HepG2 (cell line): ENCODE measurements around the gene PTPN3. TPM values are rescaled to one million over a fixed set of nuclear protein-coding genes. Genes with fewer than 3 reads are reported as not detected.

ENCODE experiments used
- DDIT3 ChIP-seq: sonication (generic); formaldehyde crosslinking; IDR thresholded peaks from 2 replicates; pipeline ENCODE4 v1.4.0; 2020; ENCODE audit warnings: mild to moderate bottlenecking, missing genetic modification reagents
- DMTF1 ChIP-seq: sonication (generic); formaldehyde crosslinking; IDR thresholded peaks from 2 replicates; pipeline ENCODE4 v1.4.0; 2020; ENCODE audit warnings: mild to moderate bottlenecking, missing genetic modification reagents
- LCORL ChIP-seq, 2 experiments: fragments of 450-650 bp in 1 of 2; sonication (generic) in 1 of 2; formaldehyde crosslinking in 1 of 2; IDR thresholded peaks; 2 replicates each; pipeline versions ENCODE4 v1.5.0 to v1.6.1; 2017 to 2020; ENCODE audit warnings: antibody characterized with exemption in 1 of 2, missing genetic modification reagents in 1 of 2
- MED1 ChIP-seq: sonication (generic); formaldehyde crosslinking; IDR thresholded peaks from 2 replicates; pipeline ENCODE4 v1.4.0; 2020; ENCODE audit warnings: missing genetic modification reagents
- MTF2 ChIP-seq: sonication (generic); formaldehyde crosslinking; IDR thresholded peaks from 2 replicates; pipeline ENCODE4 v1.5.0; 2020; ENCODE audit warnings: missing genetic modification reagents, borderline replicate concordance
- NONO ChIP-seq, 2 experiments: fragments of 450-650 bp in 1 of 2; sonication (generic) in 1 of 2; formaldehyde crosslinking in 1 of 2; IDR thresholded peaks in 1 of 2; conservative IDR thresholded peaks in 1 of 2; 2 replicates each; pipeline versions ENCODE4 v1.6.1 to v1.8.0; 2017 to 2022; ENCODE audit warnings: mild to moderate bottlenecking in 1 of 2, missing genetic modification reagents in 1 of 2, moderate library complexity in 1 of 2
- RFX5 ChIP-seq: IDR thresholded peaks from 2 replicates; pipeline ENCODE4 v1.6.1; 2011; ENCODE audit warnings: low read depth, low read length, improper control_type of control experiment
- RFXANK ChIP-seq: IDR thresholded peaks from 2 replicates; pipeline ENCODE4 v1.6.1; 2016
- TEAD3 ChIP-seq: optimal IDR thresholded peaks from 2 replicates; pipeline ENCODE3; 2016; ENCODE audit warnings: borderline replicate concordance
- UBTF ChIP-seq: sonication (generic); formaldehyde crosslinking; IDR thresholded peaks from 2 replicates; pipeline ENCODE4 v1.4.0; 2020; ENCODE audit warnings: mild to moderate bottlenecking, missing genetic modification reagents
- ZNF17 ChIP-seq: sonication (generic); formaldehyde crosslinking; IDR thresholded peaks from 2 replicates; pipeline ENCODE4 v1.5.0; 2020; ENCODE audit warnings: mild to moderate bottlenecking, missing genetic modification reagents
- ZNF431 ChIP-seq: sonication (generic); formaldehyde crosslinking; IDR thresholded peaks from 2 replicates; pipeline ENCODE4 v1.9.0; 2022; ENCODE audit warnings: missing genetic modification reagents, low read depth, mild to moderate bottlenecking, borderline replicate concordance
- ZNF737 ChIP-seq: sonication (generic); formaldehyde crosslinking; IDR thresholded peaks from 2 replicates; pipeline ENCODE4 v1.5.0; 2020; ENCODE audit warnings: missing genetic modification reagents, mild to moderate bottlenecking, borderline replicate concordance
- polyA plus RNA-seq, 8 experiments: library from polyadenylated mRNA; depleted of rRNA in 3 of 8; stranded (reverse) in 7 of 8; unstranded in 1 of 8; fragments of >200 nt; fragmentation: Illumina TruSeq in 4 of 8; extraction: Trizol in 4 of 8; gene quantifications; 2 replicates each; pipeline versions ENCODE4 v1.2.1 to v1.2.3, GENCODE V29; 2011 to 2016; ENCODE audit warnings: low read depth in 4 of 8, missing spikeins in 1 of 8, mixed read lengths in 1 of 8; ENCODE audit not compliant: insufficient read depth in 1 of 8
- total RNA-seq, 5 experiments: library from RNA; depleted of rRNA; stranded (reverse); fragments of >200 nt; fragmentation: Illumina TruSeq; extraction: Trizol; gene quantifications; 2 replicates each; pipeline ENCODE4 v1.2.3, GENCODE V29; 2016; ENCODE audit warnings: low read depth in 1 of 5
- TF ChIP-seq, protein P1 (sequence below): sonication (generic); formaldehyde crosslinking; IDR thresholded peaks from 2 replicates; pipeline ENCODE4 v1.5.1; 2020; ENCODE audit warnings: missing genetic modification reagents, mild to moderate bottlenecking, borderline replicate concordance
- TF ChIP-seq, protein P2 (sequence below): sonication (generic); formaldehyde crosslinking; IDR thresholded peaks from 2 replicates; pipeline ENCODE4 v1.4.0; 2020; ENCODE audit warnings: missing genetic modification reagents
- TF ChIP-seq, protein P3 (sequence below): sonication (generic); formaldehyde crosslinking; IDR thresholded peaks from 2 replicates; pipeline ENCODE4 v1.8.1; 2023; ENCODE audit warnings: missing genetic modification reagents, mild to moderate bottlenecking, borderline replicate concordance
- TF ChIP-seq, protein P4 (sequence below): sonication (generic); formaldehyde crosslinking; IDR thresholded peaks from 2 replicates; pipeline ENCODE4 v1.4.0; 2020; ENCODE audit warnings: missing genetic modification reagents

The PTPN3 gene
- total and polyA plus RNA-seq, 2 of the 13 experiments (the other 11 are each of a cell fraction or from before 2014, with no cell fraction given) = 5.6 to 20.5 TPM

DNA sequence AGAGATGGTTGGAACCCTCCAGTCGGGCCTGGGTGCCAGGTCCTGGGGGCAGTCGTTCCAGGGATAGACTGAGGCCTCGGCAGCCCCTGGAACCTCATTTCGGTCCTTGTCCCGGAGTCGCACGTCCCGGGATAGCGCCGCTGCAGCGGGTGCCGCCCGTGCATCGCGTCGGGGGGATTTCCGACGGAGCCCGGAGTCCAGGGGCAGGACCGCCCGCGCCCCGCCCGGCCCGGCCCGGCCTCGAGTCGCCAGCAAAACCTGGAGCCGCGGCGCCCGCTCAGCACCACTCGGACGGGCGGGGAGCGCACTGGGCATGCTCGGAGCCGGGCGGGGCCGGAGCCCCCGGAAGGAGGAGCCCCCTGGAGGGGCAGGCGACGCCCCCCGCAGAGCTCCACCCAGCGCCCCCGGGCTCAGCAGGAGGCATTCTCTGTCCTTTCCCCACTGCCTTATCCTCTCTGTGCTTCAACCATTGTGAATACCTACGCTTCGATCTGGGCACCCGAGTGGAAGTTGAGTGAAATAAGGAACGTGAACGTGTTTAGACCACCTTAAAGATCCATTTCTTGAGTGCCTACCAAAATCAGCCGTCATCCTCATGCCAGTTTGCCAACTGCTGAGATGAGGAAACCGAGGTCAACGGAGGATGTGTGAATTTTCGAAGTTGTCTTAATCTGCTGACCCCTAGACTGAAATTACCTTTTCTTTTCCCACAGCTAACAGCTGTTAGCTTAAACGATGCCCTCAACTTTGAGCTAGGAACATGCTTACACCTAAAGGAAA lies 1.7 kb upstream of the PTPN3 start (continued):
- TF ChIP-seq DMTF1 (CRISPR knock-in tag) = no peak
- TF ChIP-seq ZNF17 (CRISPR knock-in tag) = no peak
- TF ChIP-seq, protein P1, sequence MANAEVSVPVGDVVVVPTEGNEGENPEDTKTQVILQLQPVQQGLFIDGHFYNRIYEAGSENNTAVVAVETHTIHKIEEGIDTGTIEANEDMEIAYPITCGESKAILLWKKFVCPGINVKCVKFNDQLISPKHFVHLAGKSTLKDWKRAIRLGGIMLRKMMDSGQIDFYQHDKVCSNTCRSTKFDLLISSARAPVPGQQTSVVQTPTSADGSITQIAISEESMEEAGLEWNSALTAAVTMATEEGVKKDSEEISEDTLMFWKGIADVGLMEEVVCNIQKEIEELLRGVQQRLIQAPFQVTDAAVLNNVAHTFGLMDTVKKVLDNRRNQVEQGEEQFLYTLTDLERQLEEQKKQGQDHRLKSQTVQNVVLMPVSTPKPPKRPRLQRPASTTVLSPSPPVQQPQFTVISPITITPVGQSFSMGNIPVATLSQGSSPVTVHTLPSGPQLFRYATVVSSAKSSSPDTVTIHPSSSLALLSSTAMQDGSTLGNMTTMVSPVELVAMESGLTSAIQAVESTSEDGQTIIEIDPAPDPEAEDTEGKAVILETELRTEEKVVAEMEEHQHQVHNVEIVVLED (CRISPR knock-in tag) = no peak
- TF ChIP-seq, protein P2, sequence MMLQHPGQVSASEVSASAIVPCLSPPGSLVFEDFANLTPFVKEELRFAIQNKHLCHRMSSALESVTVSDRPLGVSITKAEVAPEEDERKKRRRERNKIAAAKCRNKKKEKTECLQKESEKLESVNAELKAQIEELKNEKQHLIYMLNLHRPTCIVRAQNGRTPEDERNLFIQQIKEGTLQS (CRISPR knock-in tag) = no peak
- no peak for TF ChIP-seq ZNF737 (CRISPR knock-in tag)
- peak; percentile 77 for TF ChIP-seq MED1 (CRISPR knock-in tag)
- TF ChIP-seq RFXANK (CRISPR knock-in tag) = no peak
- no peak for TF ChIP-seq DDIT3 (CRISPR knock-in tag)
- no peak for TF ChIP-seq RFX5
- TF ChIP-seq LCORL (IDR thresholded peaks at IDR 0.05) = no peak
- no peak; the same call in 1 of the 2 replicates for TF ChIP-seq LCORL (CRISPR knock-in tag; IDR thresholded peaks at IDR 0.05)
- TF ChIP-seq ZNF431 (CRISPR knock-in tag) = no peak
- TF ChIP-seq, protein P3, sequence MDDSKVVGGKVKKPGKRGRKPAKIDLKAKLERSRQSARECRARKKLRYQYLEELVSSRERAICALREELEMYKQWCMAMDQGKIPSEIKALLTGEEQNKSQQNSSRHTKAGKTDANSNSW (CRISPR knock-in tag) = no peak
- TF ChIP-seq TEAD3 (CRISPR knock-in tag) = no peak
- TF ChIP-seq NONO (IDR thresholded peaks at IDR 0.05) = no peak
- TF ChIP-seq NONO (CRISPR knock-in tag; conservative IDR thresholded peaks at IDR 0.05) = 0 out of 2 replicates have a peak, but pooled peaks have one; percentile 62
- no peak for TF ChIP-seq MTF2
- TF ChIP-seq, protein P4, sequence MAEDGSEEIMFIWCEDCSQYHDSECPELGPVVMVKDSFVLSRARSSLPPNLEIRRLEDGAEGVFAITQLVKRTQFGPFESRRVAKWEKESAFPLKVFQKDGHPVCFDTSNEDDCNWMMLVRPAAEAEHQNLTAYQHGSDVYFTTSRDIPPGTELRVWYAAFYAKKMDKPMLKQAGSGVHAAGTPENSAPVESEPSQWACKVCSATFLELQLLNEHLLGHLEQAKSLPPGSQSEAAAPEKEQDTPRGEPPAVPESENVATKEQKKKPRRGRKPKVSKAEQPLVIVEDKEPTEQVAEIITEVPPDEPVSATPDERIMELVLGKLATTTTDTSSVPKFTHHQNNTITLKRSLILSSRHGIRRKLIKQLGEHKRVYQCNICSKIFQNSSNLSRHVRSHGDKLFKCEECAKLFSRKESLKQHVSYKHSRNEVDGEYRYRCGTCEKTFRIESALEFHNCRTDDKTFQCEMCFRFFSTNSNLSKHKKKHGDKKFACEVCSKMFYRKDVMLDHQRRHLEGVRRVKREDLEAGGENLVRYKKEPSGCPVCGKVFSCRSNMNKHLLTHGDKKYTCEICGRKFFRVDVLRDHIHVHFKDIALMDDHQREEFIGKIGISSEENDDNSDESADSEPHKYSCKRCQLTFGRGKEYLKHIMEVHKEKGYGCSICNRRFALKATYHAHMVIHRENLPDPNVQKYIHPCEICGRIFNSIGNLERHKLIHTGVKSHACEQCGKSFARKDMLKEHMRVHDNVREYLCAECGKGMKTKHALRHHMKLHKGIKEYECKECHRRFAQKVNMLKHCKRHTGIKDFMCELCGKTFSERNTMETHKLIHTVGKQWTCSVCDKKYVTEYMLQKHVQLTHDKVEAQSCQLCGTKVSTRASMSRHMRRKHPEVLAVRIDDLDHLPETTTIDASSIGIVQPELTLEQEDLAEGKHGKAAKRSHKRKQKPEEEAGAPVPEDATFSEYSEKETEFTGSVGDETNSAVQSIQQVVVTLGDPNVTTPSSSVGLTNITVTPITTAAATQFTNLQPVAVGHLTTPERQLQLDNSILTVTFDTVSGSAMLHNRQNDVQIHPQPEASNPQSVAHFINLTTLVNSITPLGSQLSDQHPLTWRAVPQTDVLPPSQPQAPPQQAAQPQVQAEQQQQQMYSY (CRISPR knock-in tag) = peak; percentile 99
- peak; percentile 66 for TF ChIP-seq UBTF (CRISPR knock-in tag)
